Stimulated activated CD4-positive, alpha-beta T cell treated with anti-CD3 and anti-CD28 coated beads, TNF-alpha, amount 100 ng/mL, for 4 hours (primary cell): ENCODE results near the gene IRX6.

Experiments used
- DNase-seq, 3 experiments: peaks; one replicate each; pipeline ENCODE4 v3.0.0-alpha.2; 2020; ENCODE audit warnings: low read depth in 3 of 3

The IRX6 gene

GRCh38 chr16:55367866-55368603 is 44.0 kb downstream of the IRX6 start:
- DNase-seq, result no peak

- no peak for DNase-seq
Observed at GRCh38 chr16:55369151-55369550, 45.1 kb downstream of the IRX6 start.

- no peak for DNase-seq
Observed at GRCh38 chr16:55370762-55371482, 46.9 kb downstream of the IRX6 start.

GRCh38 chr16:55372792-55373488 is 48.9 kb downstream of the IRX6 start:
- DNase-seq, result no peak

GRCh38 chr16:55373489-55373832 is 49.5 kb downstream of the IRX6 start:
- DNase-seq, result no peak

GRCh38 chr16:55376045-55376444 is 52.0 kb downstream of the IRX6 start:
- DNase-seq, result no peak

- DNase-seq, result no peak
Observed at GRCh38 chr16:55376567-55377167, 52.7 kb downstream of the IRX6 start.

- no peak for DNase-seq
Observed at GRCh38 chr16:55377840-55378239, 53.8 kb downstream of the IRX6 start.

GRCh38 chr16:55378616-55379015 is 54.6 kb downstream of the IRX6 start:
- DNase-seq, result no peak

- no peak for DNase-seq
Observed at GRCh38 chr16:55379371-55379770, 55.4 kb downstream of the IRX6 start.

- DNase-seq, result no peak
Observed at GRCh38 chr16:55379876-55380390, 55.9 kb downstream of the IRX6 start.
